SK-N-SH treated with all-trans-retinoic acid at 6 μM for 48 hours (cell line): ENCODE measurements around the gene ZFAND3.

Experiments
- ATAC-seq: fragments of 200-7000 bp; cut with Tn5 transposase; 3 replicates; pipeline ENCODE4 v1.9.1; 2020; ENCODE audit warnings: mild to moderate bottlenecking, moderate library complexity
- ARNTL ChIP-seq: fragments of 450-650 bp; formaldehyde crosslinking; IDR thresholded peaks from 2 replicates; pipeline ENCODE4 v1.5.0; 2020; ENCODE audit warnings: low read depth, mild to moderate bottlenecking, moderate library complexity, borderline replicate concordance
- BACH2 ChIP-seq: fragments of 250-450 bp; sonication (Bioruptor Pico); IDR thresholded peaks from 2 replicates; pipeline ENCODE4 v1.9.0; 2021; ENCODE audit warnings: mild to moderate bottlenecking, borderline replicate concordance
- CSDC2 ChIP-seq: fragments of 250-450 bp; sonication (Bioruptor Pico); IDR thresholded peaks from 2 replicates; pipeline ENCODE4 v1.5.0; 2020; ENCODE audit warnings: mild to moderate bottlenecking, moderate library complexity
- ESRRG ChIP-seq: fragments of 250-450 bp; sonication (Bioruptor Pico); IDR thresholded peaks from 2 replicates; pipeline ENCODE4 v1.6.1; 2021; ENCODE audit warnings: mild to moderate bottlenecking
- GLIS3 ChIP-seq: fragments of 250-450 bp; sonication (Bioruptor Pico); IDR thresholded peaks from 2 replicates; pipeline ENCODE4 v1.5.0; 2020; ENCODE audit warnings: mild to moderate bottlenecking, moderate library complexity
- ISL1 ChIP-seq: fragments of 250-450 bp; sonication (Bioruptor Pico); IDR thresholded peaks from 2 replicates; pipeline ENCODE4 v2.1.2; 2022; ENCODE audit warnings: mild to moderate bottlenecking, moderate library complexity
- OSR1 ChIP-seq: fragments of 250-450 bp; sonication (Bioruptor Pico); IDR thresholded peaks from 2 replicates; pipeline ENCODE4 v1.8.0; 2022; ENCODE audit warnings: moderate library complexity, mild to moderate bottlenecking, inconsistent platforms
- PATZ1 ChIP-seq: fragments of 250-450 bp; sonication (Bioruptor Pico); IDR thresholded peaks from 2 replicates; pipeline ENCODE4 v1.8.0; 2020; ENCODE audit warnings: mild to moderate bottlenecking, moderate library complexity, borderline replicate concordance
- PPARA ChIP-seq: fragments of 250-450 bp; sonication (Bioruptor Pico); IDR thresholded peaks from 2 replicates; pipeline ENCODE4 v1.5.0; 2020; ENCODE audit warnings: mild to moderate bottlenecking, borderline replicate concordance
- RARB ChIP-seq: fragments of 250-450 bp; sonication (Bioruptor Pico); IDR thresholded peaks from 2 replicates; pipeline ENCODE4 v1.8.0; 2021; ENCODE audit warnings: mild to moderate bottlenecking, moderate library complexity
- SNAI2 ChIP-seq: fragments of 250-450 bp; sonication (Bioruptor Pico); IDR thresholded peaks from 2 replicates; pipeline ENCODE4 v1.5.0; 2020; ENCODE audit warnings: mild to moderate bottlenecking, moderate library complexity
- TCF4 ChIP-seq: fragments of 250-450 bp; sonication (Bioruptor Pico); IDR thresholded peaks from 2 replicates; pipeline ENCODE4 v1.8.0; 2021; ENCODE audit warnings: mild to moderate bottlenecking, moderate library complexity, borderline replicate concordance
- TOX ChIP-seq: fragments of 250-450 bp; sonication (Bioruptor Pico); IDR thresholded peaks from 2 replicates; pipeline ENCODE4 v1.8.0; 2021; ENCODE audit warnings: mild to moderate bottlenecking, moderate library complexity, borderline replicate concordance
- ZC3H10 ChIP-seq: fragments of 250-450 bp; sonication (Bioruptor Pico); IDR thresholded peaks from 2 replicates; pipeline ENCODE4 v1.5.1; 2021; ENCODE audit warnings: mild to moderate bottlenecking, moderate library complexity
- ZFP3 ChIP-seq: fragments of 250-450 bp; sonication (Bioruptor Pico); IDR thresholded peaks from 2 replicates; pipeline ENCODE4 v1.5.0; 2020; ENCODE audit warnings: mild to moderate bottlenecking, moderate library complexity
- ZFP30 ChIP-seq: fragments of 450-650 bp; formaldehyde crosslinking; IDR thresholded peaks from 2 replicates; pipeline ENCODE4 v1.5.0; 2022; ENCODE audit warnings: mild to moderate bottlenecking, moderate library complexity
- ZNF565 ChIP-seq: fragments of 450-650 bp; formaldehyde crosslinking; conservative IDR thresholded peaks from 2 replicates; pipeline ENCODE4 v1.5.0; 2020; ENCODE audit warnings: low read depth, mild to moderate bottlenecking, moderate library complexity
- ZNF70 ChIP-seq: fragments of 450-650 bp; formaldehyde crosslinking; IDR thresholded peaks from 2 replicates; pipeline ENCODE4 v1.5.0; 2020; ENCODE audit warnings: mild to moderate bottlenecking, moderate library complexity
- ZNF8 ChIP-seq: fragments of 450-650 bp; formaldehyde crosslinking; IDR thresholded peaks from 2 replicates; pipeline ENCODE4 v1.5.0; 2020; ENCODE audit warnings: mild to moderate bottlenecking, moderate library complexity
- TF ChIP-seq, protein P1 (sequence below): fragments of 250-450 bp; sonication (Bioruptor Pico); IDR thresholded peaks from 2 replicates; pipeline ENCODE4 v1.5.0; 2020; ENCODE audit warnings: mild to moderate bottlenecking, moderate library complexity
- TF ChIP-seq, protein P2 (sequence below): fragments of 250-450 bp; sonication (Bioruptor Pico); IDR thresholded peaks from 2 replicates; pipeline ENCODE4 v1.8.0; 2021; ENCODE audit warnings: low read depth, mild to moderate bottlenecking, moderate library complexity, borderline replicate concordance
- TF ChIP-seq, protein P3 (sequence below): fragments of 250-450 bp; sonication (Bioruptor Pico); IDR thresholded peaks from 2 replicates; pipeline ENCODE4 v1.5.1; 2021; ENCODE audit warnings: mild to moderate bottlenecking, moderate library complexity

ZFAND3 gene

GRCh38 chr6:37938909-37939308, 119.4 kb downstream of the ZFAND3 start:
- TF ChIP-seq SNAI2 (CRISPR knock-in tag): no peak
- TF ChIP-seq ZFP30: no peak
- TF ChIP-seq, protein P1, sequence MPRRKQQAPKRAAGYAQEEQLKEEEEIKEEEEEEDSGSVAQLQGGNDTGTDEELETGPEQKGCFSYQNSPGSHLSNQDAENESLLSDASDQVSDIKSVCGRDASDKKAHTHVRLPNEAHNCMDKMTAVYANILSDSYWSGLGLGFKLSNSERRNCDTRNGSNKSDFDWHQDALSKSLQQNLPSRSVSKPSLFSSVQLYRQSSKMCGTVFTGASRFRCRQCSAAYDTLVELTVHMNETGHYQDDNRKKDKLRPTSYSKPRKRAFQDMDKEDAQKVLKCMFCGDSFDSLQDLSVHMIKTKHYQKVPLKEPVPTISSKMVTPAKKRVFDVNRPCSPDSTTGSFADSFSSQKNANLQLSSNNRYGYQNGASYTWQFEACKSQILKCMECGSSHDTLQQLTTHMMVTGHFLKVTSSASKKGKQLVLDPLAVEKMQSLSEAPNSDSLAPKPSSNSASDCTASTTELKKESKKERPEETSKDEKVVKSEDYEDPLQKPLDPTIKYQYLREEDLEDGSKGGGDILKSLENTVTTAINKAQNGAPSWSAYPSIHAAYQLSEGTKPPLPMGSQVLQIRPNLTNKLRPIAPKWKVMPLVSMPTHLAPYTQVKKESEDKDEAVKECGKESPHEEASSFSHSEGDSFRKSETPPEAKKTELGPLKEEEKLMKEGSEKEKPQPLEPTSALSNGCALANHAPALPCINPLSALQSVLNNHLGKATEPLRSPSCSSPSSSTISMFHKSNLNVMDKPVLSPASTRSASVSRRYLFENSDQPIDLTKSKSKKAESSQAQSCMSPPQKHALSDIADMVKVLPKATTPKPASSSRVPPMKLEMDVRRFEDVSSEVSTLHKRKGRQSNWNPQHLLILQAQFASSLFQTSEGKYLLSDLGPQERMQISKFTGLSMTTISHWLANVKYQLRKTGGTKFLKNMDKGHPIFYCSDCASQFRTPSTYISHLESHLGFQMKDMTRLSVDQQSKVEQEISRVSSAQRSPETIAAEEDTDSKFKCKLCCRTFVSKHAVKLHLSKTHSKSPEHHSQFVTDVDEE (CRISPR knock-in tag): no peak
- TF ChIP-seq GLIS3 (CRISPR knock-in tag): no peak
- no peak for TF ChIP-seq PPARA (CRISPR knock-in tag)
- TF ChIP-seq TCF4 (CRISPR knock-in tag): no peak
- TF ChIP-seq ZNF70 (CRISPR knock-in tag): no peak
- TF ChIP-seq, protein P2, sequence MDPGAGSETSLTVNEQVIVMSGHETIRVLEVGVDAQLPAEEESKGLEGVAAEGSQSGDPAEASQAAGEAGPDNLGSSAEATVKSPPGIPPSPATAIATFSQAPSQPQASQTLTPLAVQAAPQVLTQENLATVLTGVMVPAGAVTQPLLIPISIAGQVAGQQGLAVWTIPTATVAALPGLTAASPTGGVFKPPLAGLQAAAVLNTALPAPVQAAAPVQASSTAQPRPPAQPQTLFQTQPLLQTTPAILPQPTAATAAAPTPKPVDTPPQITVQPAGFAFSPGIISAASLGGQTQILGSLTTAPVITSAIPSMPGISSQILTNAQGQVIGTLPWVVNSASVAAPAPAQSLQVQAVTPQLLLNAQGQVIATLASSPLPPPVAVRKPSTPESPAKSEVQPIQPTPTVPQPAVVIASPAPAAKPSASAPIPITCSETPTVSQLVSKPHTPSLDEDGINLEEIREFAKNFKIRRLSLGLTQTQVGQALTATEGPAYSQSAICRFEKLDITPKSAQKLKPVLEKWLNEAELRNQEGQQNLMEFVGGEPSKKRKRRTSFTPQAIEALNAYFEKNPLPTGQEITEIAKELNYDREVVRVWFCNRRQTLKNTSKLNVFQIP (CRISPR knock-in tag): no peak
- TF ChIP-seq ZC3H10 (CRISPR knock-in tag): no peak
- TF ChIP-seq ARNTL (CRISPR knock-in tag): no peak
- TF ChIP-seq ZNF8 (CRISPR knock-in tag): no peak
- no peak for TF ChIP-seq CSDC2
- TF ChIP-seq PATZ1 (CRISPR knock-in tag): no peak
- no peak for TF ChIP-seq TOX (CRISPR knock-in tag)
- no peak for TF ChIP-seq BACH2 (CRISPR knock-in tag)
- TF ChIP-seq, protein P3, sequence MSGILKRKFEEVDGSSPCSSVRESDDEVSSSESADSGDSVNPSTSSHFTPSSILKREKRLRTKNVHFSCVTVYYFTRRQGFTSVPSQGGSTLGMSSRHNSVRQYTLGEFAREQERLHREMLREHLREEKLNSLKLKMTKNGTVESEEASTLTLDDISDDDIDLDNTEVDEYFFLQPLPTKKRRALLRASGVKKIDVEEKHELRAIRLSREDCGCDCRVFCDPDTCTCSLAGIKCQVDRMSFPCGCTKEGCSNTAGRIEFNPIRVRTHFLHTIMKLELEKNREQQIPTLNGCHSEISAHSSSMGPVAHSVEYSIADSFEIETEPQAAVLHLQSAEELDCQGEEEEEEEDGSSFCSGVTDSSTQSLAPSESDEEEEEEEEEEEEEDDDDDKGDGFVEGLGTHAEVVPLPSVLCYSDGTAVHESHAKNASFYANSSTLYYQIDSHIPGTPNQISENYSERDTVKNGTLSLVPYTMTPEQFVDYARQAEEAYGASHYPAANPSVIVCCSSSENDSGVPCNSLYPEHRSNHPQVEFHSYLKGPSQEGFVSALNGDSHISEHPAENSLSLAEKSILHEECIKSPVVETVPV (CRISPR knock-in tag): no peak
- TF ChIP-seq ZFP3 (CRISPR knock-in tag): no peak
- no peak for TF ChIP-seq ISL1 (CRISPR knock-in tag)
- no peak for TF ChIP-seq ZNF565 (CRISPR knock-in tag)
- no peak for TF ChIP-seq RARB (CRISPR knock-in tag)
- ATAC-seq: peak; percentile 16; the same call in 2 of the 3 replicates

GRCh38 chr6:37940074-37940847, 120.7 kb downstream of the ZFAND3 start:
- ATAC-seq: peak; percentile 70
- TF ChIP-seq, protein P2 (CRISPR knock-in tag): no peak
- TF ChIP-seq, protein P3 (CRISPR knock-in tag): no peak
- TF ChIP-seq PATZ1 (CRISPR knock-in tag) (no peak), ZNF70 (CRISPR knock-in tag) (no peak), RARB (CRISPR knock-in tag) (no peak), ZNF565 (CRISPR knock-in tag) (no peak), OSR1 (CRISPR knock-in tag) (no peak), ESRRG (CRISPR knock-in tag) (no peak), PPARA (CRISPR knock-in tag) (no peak), ZNF8 (CRISPR knock-in tag) (no peak), CSDC2 (no peak)
- TF ChIP-seq, all 23 proteins: peak for 0
